ENCODE measurements around the gene FGF9.

- TF ChIP-seq POLR2A (IDR thresholded peaks at IDR 0.05) = no peak
- no peak for TF ChIP-seq CTCF (IDR thresholded peaks at IDR 0.05)
- TF ChIP-seq POLR2AphosphoS5 (IDR thresholded peaks at IDR 0.05) = no peak
Observed at GRCh38 chr13:21717817-21718216, 46.9 kb downstream of the FGF9 start.

Measured in stomach (tissue), 4 donors.